Measurements from ENCODE around the gene SULT2B1.
"Not testable (repeated sequence)": the region's sequence is repeated elsewhere in the genome, so short reads cannot be mapped to it uniquely, and the experiment has no call there.

SULT2B1 gene

GRCh38 chr19:48530066-48530720 is 21.8 kb upstream of the SULT2B1 start:
- no peak for DNase-seq

- DNase-seq = no peak
Measured at GRCh38 chr19:48530770-48531169, 21.2 kb upstream of the SULT2B1 start.

- DNase-seq = no peak
Measured at GRCh38 chr19:48533770-48534169, 18.2 kb upstream of the SULT2B1 start.

GRCh38 chr19:48537541-48537940 is 14.4 kb upstream of the SULT2B1 start:
- no peak for DNase-seq

- not testable (repeated sequence) for DNase-seq
Measured at GRCh38 chr19:48538057-48538456, 13.9 kb upstream of the SULT2B1 start.

GRCh38 chr19:48539503-48540096 is 12.4 kb upstream of the SULT2B1 start:
- no peak for DNase-seq

- no peak for DNase-seq
Measured at GRCh38 chr19:48540110-48540509, 11.9 kb upstream of the SULT2B1 start.

GRCh38 chr19:48541813-48542212 is 10.2 kb upstream of the SULT2B1 start:
- no peak for DNase-seq

- DNase-seq = no peak
Measured at GRCh38 chr19:48543121-48543710, 8.8 kb upstream of the SULT2B1 start.

GRCh38 chr19:48544856-48545750 is 6.9 kb upstream of the SULT2B1 start:
- DNase-seq = no peak

- DNase-seq = no peak
Measured at GRCh38 chr19:48547722-48548121, 4.2 kb upstream of the SULT2B1 start.

- DNase-seq = no peak
Measured at GRCh38 chr19:48548253-48548911, 3.6 kb upstream of the SULT2B1 start.

- no peak for DNase-seq
Measured at GRCh38 chr19:48549380-48549779, 2.6 kb upstream of the SULT2B1 start.

GRCh38 chr19:48552406-48553322 is 692 bp downstream of the SULT2B1 start:
- no peak for DNase-seq

- no peak for DNase-seq
Measured at GRCh38 chr19:48553676-48554384, 1.9 kb downstream of the SULT2B1 start.

GRCh38 chr19:48554385-48555091 is 2.6 kb downstream of the SULT2B1 start:
- DNase-seq = no peak

- no peak for DNase-seq
Measured at GRCh38 chr19:48556163-48556562, 4.2 kb downstream of the SULT2B1 start.

GRCh38 chr19:48556825-48557224 is 4.9 kb downstream of the SULT2B1 start:
- no peak for DNase-seq

GRCh38 chr19:48558018-48558684 is 6.2 kb downstream of the SULT2B1 start:
- no peak for DNase-seq

GRCh38 chr19:48560095-48560530 is 8.1 kb downstream of the SULT2B1 start:
- no peak for DNase-seq

All from activated CD4-positive, alpha-beta T cell treated with anti-CD3 and anti-CD28 coated beads, Interleukin-2, amount 50 U/mL, for 48 hours (primary cell).